Stimulated activated CD8-positive, alpha-beta memory T cell treated with anti-CD3 and anti-CD28 coated beads, Interleukin-12 subunit alpha, Interleukin-12 subunit beta, amount 100 ng/mL, for 24 hours (primary cell): ENCODE measurements around the gene DNAJC2.
"Not testable (repeated sequence)": the region's sequence is repeated elsewhere in the genome, so short reads cannot be mapped to it uniquely, and the experiment has no call there.

Experiments used
- DNase-seq: peaks from one replicate; pipeline ENCODE4 v3.0.0-alpha.2; 2020; ENCODE audit errors: extremely low read depth

The DNAJC2 gene

DNA sequence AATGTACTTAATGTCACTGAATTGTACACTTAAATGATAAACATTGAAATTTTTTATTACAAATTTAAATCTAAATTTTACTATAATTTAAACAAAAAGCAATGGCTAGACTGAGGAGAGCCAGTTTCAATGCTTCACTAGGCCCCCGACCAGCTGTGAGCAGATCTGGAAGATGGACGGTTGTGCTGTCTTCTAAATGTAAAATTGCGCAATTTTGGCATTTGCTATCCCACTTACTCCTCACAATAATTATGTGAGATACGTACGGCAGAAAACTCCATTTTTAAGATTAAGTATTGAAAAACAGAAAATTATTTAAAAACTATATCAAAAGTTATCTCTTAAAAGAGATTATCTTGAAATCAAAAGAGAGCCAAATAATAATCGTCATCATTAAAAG, 71.2 kb downstream of the DNAJC2 start:
- not testable (repeated sequence) for DNase-seq

DNA sequence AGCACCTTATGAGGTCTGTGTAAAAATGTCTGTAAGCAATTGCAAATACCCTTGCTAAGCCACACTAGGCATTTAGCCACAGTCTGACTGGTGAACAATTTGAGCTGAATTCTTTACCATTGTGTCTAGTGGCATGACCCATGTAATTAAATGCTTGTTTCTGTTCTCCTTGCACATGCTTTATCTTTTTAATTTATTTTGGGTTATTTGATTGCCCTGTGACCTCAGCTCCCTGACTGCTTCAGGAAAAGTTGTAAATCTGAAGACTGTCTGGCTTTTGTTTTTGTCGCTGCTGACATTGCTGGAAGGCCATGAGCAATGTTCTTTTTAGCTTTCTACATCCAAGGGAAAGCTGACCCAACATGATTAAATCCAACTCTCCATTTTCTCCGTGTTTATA, 78.3 kb downstream of the DNAJC2 start:
- not testable (repeated sequence) for DNase-seq

GRCh38 chr7:103264054-103264453, 80.5 kb downstream of the DNAJC2 start:
- not testable (repeated sequence) for DNase-seq
